Small intestine (tissue), 7 donors: ENCODE measurements around the gene C6orf15. TPM values are rescaled to one million over a fixed set of nuclear protein-coding genes. Genes with fewer than 3 reads are reported as not detected.

Source experiments
- DNase-seq, 2 donors: peaks; one replicate each; pipeline versions ENCODE4 v3.0.0 to v3.0.0-alpha.2; 2013
- FAIRE-seq: peaks from 2 replicates; lab custom pipeline; 2012; peaks lifted over from hg19 to GRCh38; lab: Jason Lieb, UNC
- H3K27ac ChIP-seq, 3 donors: one replicate each; pipeline ENCODE4 v1.5.1; 2013; ENCODE audit warnings: low read length in 2 of 3, mild to moderate bottlenecking in 2 of 3, control low read depth in 1 of 3, inconsistent platforms in 1 of 3, low read depth in 1 of 3, moderate library complexity in 1 of 3
- H3K27me3 ChIP-seq, 3 donors: one replicate each; pipeline ENCODE4 v1.6.1; 2013; ENCODE audit warnings: low read length in 3 of 3, inconsistent platforms in 1 of 3; ENCODE audit not compliant: control insufficient read depth in 3 of 3, insufficient read depth in 3 of 3
- H3K36me3 ChIP-seq, 3 donors: one replicate each; pipeline ENCODE4 v1.6.1; 2013; ENCODE audit warnings: low read length in 3 of 3, inconsistent platforms in 1 of 3, low read depth in 1 of 3, mild to moderate bottlenecking in 1 of 3, moderate library complexity in 1 of 3; ENCODE audit not compliant: control insufficient read depth in 3 of 3, insufficient read depth in 2 of 3
- H3K4me1 ChIP-seq, 3 donors: one replicate each; pipeline ENCODE4 v1.6.1; 2013; ENCODE audit warnings: low read length in 2 of 3, inconsistent platforms in 1 of 3, low read depth in 1 of 3, mild to moderate bottlenecking in 1 of 3, moderate library complexity in 1 of 3; ENCODE audit not compliant: control insufficient read depth in 3 of 3, insufficient read depth in 2 of 3
- H3K4me3 ChIP-seq, 3 donors: one replicate each; pipeline ENCODE4 v1.5.1; 2013; ENCODE audit warnings: low read length in 3 of 3, control low read depth in 1 of 3, inconsistent platforms in 1 of 3, low read depth in 1 of 3, mild to moderate bottlenecking in 1 of 3, moderate library complexity in 1 of 3
- H3K9me3 ChIP-seq, 2 donors: one replicate each; pipeline ENCODE4 v1.6.1; 2013; ENCODE audit warnings: low read depth in 1 of 2, low read length in 1 of 2; ENCODE audit not compliant: control insufficient read depth in 2 of 2, insufficient read depth in 1 of 2
- whole genome bisulfite sequencing, 3 donors: extraction: QIAGEN DNeasy Blood & Tissue Kit; methylation state at CpG; one replicate each; pipeline ENCODE4 v1.1.7; 2013; 5-methylcytosine and 5-hydroxymethylcytosine counted together
- polyA plus RNA-seq, 4 donors: library from polyadenylated mRNA; stranded (reverse) in 3 of 4; unstranded in 1 of 4; fragments of 200-250 nt in 3 of 4; fragments of 120-200 nt in 1 of 4; gene quantifications; one replicate each; pipeline versions ENCODE4 v1.2.1 to v1.2.3, GENCODE V29; 2013
- donor health status: healthy with polysubstance abuse.
- donor health status: control.
- donor health status: control.
- donor health status: Bipolar disorder and iron deficiency.
- donor health status: healthy.

Gene C6orf15
- polyA plus RNA-seq, 4 donors = not detected

DNA sequence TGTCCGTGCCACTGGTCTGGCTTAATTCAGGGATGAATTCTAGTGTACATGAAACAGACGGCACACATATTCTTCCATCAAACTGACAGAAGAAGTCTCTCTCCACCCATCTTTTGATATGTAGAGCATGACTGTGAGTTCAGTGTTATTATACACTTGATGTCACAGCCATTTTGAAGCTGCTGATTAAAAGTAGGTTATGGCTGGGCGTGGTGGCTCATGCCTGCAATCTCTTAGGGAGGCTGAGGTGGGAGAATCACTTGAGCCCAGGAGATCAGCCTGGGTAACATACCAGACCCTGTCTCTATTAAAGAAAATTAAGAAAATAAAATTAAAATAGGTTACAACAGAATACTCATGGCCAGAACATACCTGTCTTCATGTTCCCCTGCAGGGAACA lies 20.7 kb downstream of the C6orf15 start:
- no peaks in the 10 kb centered on the region for H3K27me3 ChIP-seq
- no peaks in the 10 kb centered on the region for H3K36me3 ChIP-seq
- H3K4me1 ChIP-seq = no peaks in the 10 kb centered on the region
- FAIRE-seq (no peak), DNase-seq (peak in 1 of 2 donors; percentile 45)
- H3K27ac ChIP-seq = no peak overlapping the region
- H3K4me3 ChIP-seq = no peak overlapping the region
- 26 to 35% (median 34%) methylated on average over 3 of the region's 3 CpGs for WGBS, 3 donors
- H3K9me3 ChIP-seq = peaks cover 0 to 4% of the 10 kb centered on the region in 2 donors

DNA sequence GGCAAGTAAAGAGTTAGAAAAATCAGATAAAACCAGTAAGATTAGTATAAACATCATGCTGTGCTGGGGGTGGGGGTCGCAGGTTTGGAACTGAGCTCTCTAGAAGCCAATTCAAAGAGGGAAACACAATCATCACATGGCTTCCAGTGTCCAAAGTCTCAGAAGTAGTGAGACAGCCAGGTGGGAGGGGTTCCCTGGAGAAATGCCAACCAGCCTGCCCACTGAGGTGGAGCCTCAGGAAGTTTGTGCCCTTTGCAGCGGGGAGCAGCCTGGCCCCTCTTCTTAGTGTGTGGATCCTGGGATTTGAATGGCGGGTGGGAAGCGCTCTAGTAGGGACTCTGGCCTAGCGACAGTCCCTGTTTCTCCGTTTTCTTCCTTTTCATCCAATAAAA lies 21.4 kb downstream of the C6orf15 start:
- Histone ChIP-seq H3K4me1 (no peaks in the 10 kb centered on the region), H3K27me3 (no peaks in the 10 kb centered on the region), H3K27ac (no peak overlapping the region), H3K4me3 (no peak overlapping the region), H3K36me3 (no peaks in the 10 kb centered on the region), H3K9me3 (peaks cover 0 to 4% of the 10 kb centered on the region in 2 donors)
- peak in 1 of 2 donors; percentile 48 for DNase-seq
- no peak for FAIRE-seq
- 81 to 83% (median 83%) methylated on average over 6 of the region's 6 CpGs for WGBS, 3 donors

DNA sequence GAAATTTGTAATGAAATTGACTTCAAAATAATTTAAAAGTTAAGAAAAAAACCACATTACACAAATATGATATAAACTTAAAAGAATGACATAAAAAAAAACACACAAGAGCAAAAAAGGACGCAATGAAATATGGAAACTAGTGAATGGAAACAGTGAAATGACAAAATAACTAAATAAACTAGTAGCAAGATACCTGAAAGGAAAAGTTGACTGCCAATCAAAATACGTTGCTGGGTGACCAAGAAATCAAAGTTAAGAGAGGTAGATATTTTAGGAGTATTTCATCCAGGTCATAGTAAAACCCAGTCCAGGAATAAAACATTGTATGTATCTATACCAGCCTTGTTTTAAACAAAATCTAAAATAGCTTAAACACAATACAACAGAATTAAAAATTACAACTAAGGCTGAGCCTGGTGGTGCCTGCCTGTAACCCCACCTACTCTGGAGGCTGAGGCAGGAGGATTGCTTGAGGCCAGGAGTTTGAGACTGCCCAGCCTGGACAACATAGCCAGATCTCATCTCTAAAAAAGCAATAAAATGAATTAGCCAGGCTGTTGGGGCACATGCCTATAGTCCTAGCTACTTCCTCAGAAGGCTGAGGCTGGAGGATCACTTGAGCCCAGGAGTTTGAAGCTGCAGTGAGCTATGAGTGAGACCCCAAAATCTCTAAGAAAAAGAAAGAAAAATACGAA lies 22.0 kb downstream of the C6orf15 start:
- Histone ChIP-seq H3K27me3 (peaks cover 0 to 3% (median 0%) of the 10 kb centered on the region in 3 donors), H3K4me1 (no peaks in the 10 kb centered on the region), H3K36me3 (no peaks in the 10 kb centered on the region), H3K9me3 (peaks cover 0 to 4% of the 10 kb centered on the region in 2 donors), H3K4me3 (no peak overlapping the region), H3K27ac (no peak overlapping the region)
- no peak for FAIRE-seq
- 87 to 88% (median 88%) methylated on average over 3 of the region's 3 CpGs for WGBS, 3 donors
- DNase-seq = no peak

- H3K36me3 ChIP-seq = no peaks in the 10 kb centered on the region
- H3K9me3 ChIP-seq = peaks cover 0 to 4% of the 10 kb centered on the region in 2 donors
- peaks cover 0 to 4% (median 0%) of the 10 kb centered on the region in 3 donors for H3K27me3 ChIP-seq
- H3K4me1 ChIP-seq = no peaks in the 10 kb centered on the region
- WGBS, 3 donors = 10 to 13% (median 12%) methylated on average over 14 of the region's 14 CpGs
- no peak overlapping the region for H3K27ac ChIP-seq
- no peak overlapping the region for H3K4me3 ChIP-seq
- DNase-seq = peak; percentile 90 to 91
- no peak for FAIRE-seq
Measured at GRCh38 chr6:31087494-31088089, 24.8 kb downstream of the C6orf15 start.

DNA sequence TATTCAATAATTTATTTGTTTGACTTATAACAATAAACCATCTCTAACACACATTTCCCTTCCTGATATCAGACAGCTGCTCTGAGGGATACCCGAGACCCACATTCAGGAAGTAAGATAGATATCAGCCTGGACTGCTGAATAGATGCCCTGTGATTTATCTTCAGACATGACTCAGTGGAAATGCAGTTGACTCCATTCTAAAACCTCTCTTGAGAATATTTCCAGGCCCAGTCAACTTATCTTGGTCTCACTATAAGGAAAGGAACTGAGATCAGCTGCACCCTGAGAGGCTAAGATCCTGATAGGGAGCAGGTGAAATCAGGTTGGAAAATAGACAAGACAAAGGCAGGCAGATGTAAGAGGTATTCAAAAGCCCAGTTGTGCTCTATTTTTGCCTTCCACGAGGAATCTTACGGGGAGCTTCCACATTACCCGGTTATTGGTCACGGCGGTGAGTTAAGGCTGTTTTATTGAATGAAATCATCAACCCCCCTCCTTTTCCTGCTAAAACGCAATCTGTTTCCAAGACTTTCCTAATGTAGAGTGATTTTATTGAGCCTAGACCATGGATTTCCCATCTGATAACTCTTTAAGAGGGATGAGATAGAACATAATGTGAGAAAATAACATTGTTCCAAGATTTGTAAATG lies 25.5 kb downstream of the C6orf15 start:
- Histone ChIP-seq H3K36me3 (no peaks in the 10 kb centered on the region), H3K4me1 (no peaks in the 10 kb centered on the region), H3K9me3 (peaks cover 0 to 4% of the 10 kb centered on the region in 2 donors), H3K27me3 (peaks cover 0 to 4% (median 0%) of the 10 kb centered on the region in 3 donors), H3K4me3 (no peak overlapping the region), H3K27ac (no peak overlapping the region)
- FAIRE-seq = no peak
- DNase-seq = no peak
- WGBS, 3 donors = 28 to 39% (median 36%) methylated on average over 7 of the region's 7 CpGs

DNA sequence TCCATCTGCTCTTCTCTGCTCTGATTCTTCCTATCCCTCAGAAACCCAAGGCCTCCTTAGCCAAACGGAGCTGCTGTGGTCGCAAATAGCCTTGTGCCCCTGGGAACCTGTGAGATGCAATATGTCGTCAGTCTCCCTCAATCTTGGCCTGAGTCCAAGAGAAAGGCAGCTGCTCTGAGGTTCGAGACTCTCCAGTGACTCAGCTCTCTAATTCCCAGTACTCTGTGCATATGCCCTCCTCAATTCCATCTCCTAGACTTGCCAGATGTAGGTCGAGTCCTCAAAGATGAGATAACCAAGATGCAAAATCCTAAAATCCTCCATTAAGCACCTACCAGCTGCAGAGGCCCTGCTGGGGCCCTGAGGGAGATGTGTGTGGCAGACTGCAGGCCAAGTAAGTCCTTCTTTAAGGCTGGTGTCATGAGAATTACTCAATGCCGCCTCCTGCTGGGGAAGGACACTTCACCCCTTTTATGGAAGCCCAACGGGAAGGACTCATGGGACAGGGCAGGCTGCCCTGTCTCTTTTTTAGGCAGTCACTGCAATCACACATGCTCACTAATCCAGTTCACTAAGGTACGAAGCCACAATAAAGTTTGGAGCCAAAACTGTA lies 28.5 kb downstream of the C6orf15 start:
- Histone ChIP-seq H3K4me3 (no peak overlapping the region), H3K27ac (no peak overlapping the region), H3K36me3 (no peaks in the 10 kb centered on the region), H3K9me3 (no peaks in the 10 kb centered on the region), H3K4me1 (peaks cover 0 to 3% (median 2%) of the 10 kb centered on the region in 3 donors), H3K27me3 (peaks cover 0 to 4% (median 0%) of the 10 kb centered on the region in 3 donors)
- DNase-seq (peak; percentile 29 to 45), FAIRE-seq (no peak)
- 38 to 57% (median 47%) methylated on average over 8 of the region's 8 CpGs for WGBS, 3 donors

DNA sequence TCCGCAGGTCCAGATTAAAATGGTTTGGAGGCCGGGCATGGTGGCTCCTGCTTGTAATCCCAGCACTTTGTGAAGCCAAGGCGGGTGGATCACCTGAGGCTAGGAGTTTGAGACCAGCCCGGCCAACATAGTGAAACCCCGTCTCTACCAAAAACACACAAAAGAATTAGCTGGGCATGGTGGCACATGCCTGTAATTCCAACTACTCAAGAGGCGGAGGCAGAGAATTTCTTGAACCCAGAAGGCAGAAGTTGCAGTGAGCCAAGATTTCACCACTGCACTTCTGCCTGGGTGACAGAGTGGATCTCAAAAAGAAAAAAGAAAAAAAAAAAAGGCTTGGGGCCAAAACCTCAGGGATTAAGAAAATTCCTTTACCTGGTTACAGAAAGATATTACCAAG lies 30.5 kb downstream of the C6orf15 start:
- Histone ChIP-seq H3K9me3 (no peaks in the 10 kb centered on the region), H3K4me3 (no peak overlapping the region), H3K27ac (no peak overlapping the region), H3K4me1 (peaks cover 0 to 3% (median 2%) of the 10 kb centered on the region in 3 donors), H3K27me3 (peaks cover 0 to 4% (median 0%) of the 10 kb centered on the region in 3 donors), H3K36me3 (no peaks in the 10 kb centered on the region)
- no peak for FAIRE-seq
- no peak for DNase-seq
- WGBS, 3 donors = 80 to 94% (median 90%) methylated on average over 6 of the region's 6 CpGs

GRCh38 chr6:31079656-31080261 lies 32.6 kb downstream of the C6orf15 start:
- Histone ChIP-seq H3K36me3 (no peaks in the 10 kb centered on the region), H3K4me3 (no peak overlapping the region), H3K27ac (no peak overlapping the region), H3K9me3 (no peaks in the 10 kb centered on the region), H3K4me1 (peaks cover 0 to 3% (median 2%) of the 10 kb centered on the region in 3 donors), H3K27me3 (no peaks in the 10 kb centered on the region)
- WGBS, 3 donors = 21 to 25% (median 23%) methylated on average over 22 of the region's 22 CpGs
- DNase-seq = peak; percentile 70 to 71
- FAIRE-seq = no peak
